Neural cell (in vitro differentiated cells): ENCODE results near the gene ITGA3. TPM values are rescaled to one million over a fixed set of nuclear protein-coding genes. Genes with fewer than 3 reads are reported as not detected.

Experiments used
- H2AFZ ChIP-seq: fragments of 200-600, 300-800 bp; sonication (generic), shearing (Covaris generic); 2 replicates; pipeline ENCODE4 v1.6.0; 2014; ENCODE audit warnings: low read depth, mild to moderate bottlenecking, antibody characterized with exemption, low read length, moderate library complexity
- H3F3A ChIP-seq: fragments of 200-600 bp; shearing (Covaris generic); 2 replicates; pipeline ENCODE4 v1.6.1; 2016; ENCODE audit warnings: mild to moderate bottlenecking, moderate library complexity, mixed read lengths, antibody characterized with exemption, low read length; ENCODE audit not compliant: insufficient read depth, poor library complexity, severe bottlenecking
- H3K27ac ChIP-seq: fragments of 200-600, 300-800 bp; sonication (generic), shearing (Covaris generic); 2 replicates; pipeline ENCODE4 v1.5.1; 2014; ENCODE audit warnings: mild to moderate bottlenecking, low read length, moderate library complexity
- H3K27me3 ChIP-seq: fragments of 300-800, 200-600 bp; sonication (generic), shearing (Covaris generic); 2 replicates; pipeline ENCODE4 v1.6.0; 2014; ENCODE audit warnings: mild to moderate bottlenecking, low read depth, low read length, moderate library complexity; ENCODE audit not compliant: insufficient read depth
- H3K36me3 ChIP-seq: fragments of 300-800, 200-600 bp; sonication (generic), shearing (Covaris generic); 2 replicates; pipeline ENCODE4 v1.5.1; 2014; ENCODE audit warnings: mild to moderate bottlenecking, antibody characterized with exemption, low read length, moderate library complexity; ENCODE audit not compliant: insufficient read depth
- H3K4me2 ChIP-seq: fragments of 300-800, 200-600 bp; sonication (generic), shearing (Covaris generic); 2 replicates; pipeline ENCODE4 v1.6.0; 2014; ENCODE audit warnings: mild to moderate bottlenecking, low read length
- H3K4me3 ChIP-seq: fragments of 300-800, 200-600 bp; sonication (generic), shearing (Covaris generic); 2 replicates; pipeline ENCODE4 v1.5.1; 2014; ENCODE audit warnings: mild to moderate bottlenecking, low read length, moderate library complexity
- H3K79me2 ChIP-seq: fragments of 200-600 bp; shearing (Covaris generic); replicated peaks from 2 replicates; pipeline ENCODE4 v1.6.0; 2014; ENCODE audit warnings: mild to moderate bottlenecking, low read length, moderate library complexity; ENCODE audit not compliant: insufficient read depth
- H3K9ac ChIP-seq: fragments of 300-800, 200-600 bp; sonication (generic), shearing (Covaris generic); 2 replicates; pipeline ENCODE4 v1.6.1; 2016; ENCODE audit warnings: mild to moderate bottlenecking, low read length, mixed read lengths
- H3K9me2 ChIP-seq: fragments of 200-600 bp; shearing (Covaris generic); 2 replicates; pipeline ENCODE4 v1.6.1; 2016; ENCODE audit warnings: mild to moderate bottlenecking, low read length, mixed read lengths; ENCODE audit not compliant: insufficient read depth
- H3K9me3 ChIP-seq: fragments of 200-600, 300-800 bp; sonication (generic), shearing (Covaris generic); 2 replicates; pipeline ENCODE4 v1.6.1; 2016; ENCODE audit warnings: mild to moderate bottlenecking, mixed run types, low read length, moderate library complexity, mixed read lengths
- H4K20me1 ChIP-seq: fragments of 200-600 bp; shearing (Covaris generic); 2 replicates; pipeline ENCODE4 v1.6.1; 2016; ENCODE audit warnings: mild to moderate bottlenecking, mixed run types; ENCODE audit not compliant: insufficient read depth
- CTCF ChIP-seq: fragments of 450-650 bp; IDR thresholded peaks from 2 replicates; pipeline ENCODE4 v1.5.1; 2014; ENCODE audit warnings: antibody characterized with exemption, mild to moderate bottlenecking, moderate library complexity; ENCODE audit not compliant: poor library complexity, severe bottlenecking
- EP300 ChIP-seq: fragments of 450-650 bp; conservative IDR thresholded peaks from 2 replicates; pipeline ENCODE4 v1.6.1; 2014; ENCODE audit warnings: antibody characterized with exemption, mild to moderate bottlenecking, moderate library complexity; ENCODE audit not compliant: poor library complexity, severe bottlenecking
- EZH2 ChIP-seq: fragments of 200-600, 300-800 bp; shearing (Covaris generic), sonication (generic); IDR thresholded peaks from 2 replicates; pipeline ENCODE4 v1.6.1; 2014; ENCODE audit warnings: antibody characterized with exemption, low read length, borderline replicate concordance, mild to moderate bottlenecking; ENCODE audit not compliant: insufficient read depth, poor library complexity, severe bottlenecking
- MXI1 ChIP-seq: fragments of 450-650 bp; conservative IDR thresholded peaks from 2 replicates; pipeline ENCODE4 v1.6.1; 2014; ENCODE audit warnings: antibody characterized with exemption, mild to moderate bottlenecking; ENCODE audit not compliant: poor library complexity, severe bottlenecking
- POLR2AphosphoS5 ChIP-seq: IDR thresholded peaks from 2 replicates; pipeline ENCODE4 v1.6.1; 2012
- RAD21 ChIP-seq: fragments of 450-650 bp; conservative IDR thresholded peaks from 2 replicates; pipeline ENCODE4 v1.6.1; 2014; ENCODE audit warnings: antibody characterized with exemption, mild to moderate bottlenecking, moderate library complexity
- REST ChIP-seq: IDR thresholded peaks from 2 replicates; pipeline ENCODE4 v1.6.1; 2012; ENCODE audit warnings: borderline replicate concordance
- SMC3 ChIP-seq: fragments of 450-650 bp; conservative IDR thresholded peaks from 2 replicates; pipeline ENCODE4 v1.6.1; 2014; ENCODE audit warnings: antibody characterized with exemption, mild to moderate bottlenecking, moderate library complexity; ENCODE audit not compliant: poor library complexity
- TAF1 ChIP-seq: IDR thresholded peaks from 2 replicates; pipeline ENCODE4 v1.6.1; 2012; ENCODE audit warnings: low read depth
- polyA plus RNA-seq: library from polyadenylated mRNA; depleted of rRNA; stranded (reverse); fragments of >200 nt; gene quantifications from 2 replicates; pipeline ENCODE4 v1.2.3, GENCODE V29; 2014

Gene ITGA3
- polyA plus RNA-seq, 1 donor from 2014 or later = 33.0 TPM

GRCh38 chr17:50078430-50078829 lies 22.5 kb downstream of the ITGA3 start:
- Histone ChIP-seq H3K9me3 (no peaks in the 10 kb centered on the region), H3K27me3 (no peaks in the 10 kb centered on the region), H4K20me1 (no peaks in the 10 kb centered on the region), H3K79me2 (no peaks in the 10 kb centered on the region), H3K4me3 (no peak overlapping the region), H3K27ac (no peak overlapping the region), H3K9me2 (no peaks in the 10 kb centered on the region), H3K9ac (no peak overlapping the region), H3F3A (no peaks in the 10 kb centered on the region), H3K36me3 (no peaks in the 10 kb centered on the region), H3K4me2 (no peak overlapping the region), H2AFZ (no peak overlapping the region)
- TF ChIP-seq REST (no peak), EP300 (no peak), TAF1 (no peak), CTCF (no peak), POLR2AphosphoS5 (no peak)

- H4K20me1 ChIP-seq = no peaks in the 10 kb centered on the region
Observed at GRCh38 chr17:50079334-50080095, 23.6 kb downstream of the ITGA3 start.

More at GRCh38 chr17:50079334-50080095, 23.6 kb downstream of the ITGA3 start:
- Histone ChIP-seq H2AFZ (no peak overlapping the region), H3K36me3 (no peaks in the 10 kb centered on the region), H3K4me2 (no peak overlapping the region), H3K79me2 (no peaks in the 10 kb centered on the region), H3K9me3 (no peaks in the 10 kb centered on the region), H3K27ac (no peak overlapping the region), H3K9ac (no peak overlapping the region), H3F3A (no peaks in the 10 kb centered on the region), H3K9me2 (no peaks in the 10 kb centered on the region), H3K4me3 (no peak overlapping the region), H3K27me3 (no peaks in the 10 kb centered on the region)
- no peak for TF ChIP-seq POLR2AphosphoS5
- no peak for TF ChIP-seq SMC3
- TF ChIP-seq EZH2 = no peak
- TF ChIP-seq RAD21 = no peak
- no peak for TF ChIP-seq TAF1
- no peak for TF ChIP-seq MXI1
- TF ChIP-seq REST = no peak
- TF ChIP-seq CTCF = no peak
- TF ChIP-seq EP300 = no peak
